GM12878 (cell line): ENCODE measurements around the gene FTO. TPM values are rescaled to one million over a fixed set of nuclear protein-coding genes. Genes with fewer than 3 reads are reported as not detected.

ENCODE experiments used
- ATAC-seq: fragments of 200-7000 bp; cut with Tn5 transposase; 3 replicates; pipeline ENCODE4 v1.9.1; 2020; ENCODE audit warnings: mild to moderate bottlenecking, moderate library complexity
- BruUV-seq: library from RNA; stranded (reverse); fragments of 400-500 nt; replicated peaks from 2 replicates; lab custom pipeline; 2021; lab: Mats Ljungman, UMichigan
- CTCF ChIA-PET: fragments of 300-600 bp; sonication (Branson Sonifier 250); formaldehyde crosslinking; extraction: SDS; loops from one replicate; lab custom pipeline; 2021; ENCODE audit warnings: inconsistent platforms; lab: Yijun Ruan, JAX
- POLR2A ChIA-PET: fragments of 350-600 bp; formaldehyde crosslinking; extraction: SDS; loops from one replicate; lab custom pipeline; 2021; ENCODE audit warnings: inconsistent platforms; lab: Charles Lee
- RAD21 ChIA-PET: fragments of 300-600 bp; sonication (Branson Sonifier 250); formaldehyde crosslinking; loops from one replicate; lab custom pipeline; 2023; ENCODE audit warnings: antibody characterized with exemption; ENCODE audit not compliant: unreplicated experiment; lab: Charles Lee
- SMC1A ChIA-PET: fragments of 300-600 bp; sonication (Branson Sonifier 250); formaldehyde crosslinking; loops from one replicate; lab custom pipeline; 2023; ENCODE audit not compliant: unreplicated experiment, uncharacterized antibody; lab: Charles Lee
- DNase-seq: peaks from one replicate; pipeline ENCODE4 v3.0.0-alpha.2; 2011; ENCODE audit warnings: low read depth, low spot score
- FAIRE-seq: peaks from 3 replicates; lab custom pipeline; 2011; peaks lifted over from hg19 to GRCh38; lab: Jason Lieb, UNC
- H2AFZ ChIP-seq: 2 replicates; pipeline ENCODE4 v1.6.0; 2011; ENCODE audit warnings: low read depth, low read length, control low read depth; ENCODE audit not compliant: control insufficient read depth
- H3K27ac ChIP-seq: 2 replicates; pipeline ENCODE4 v1.5.1; 2011; ENCODE audit warnings: control low read depth; ENCODE audit not compliant: control insufficient read depth, insufficient read depth
- H3K27me3 ChIP-seq, 2 experiments: replicated peaks in 1 of 2; 2 replicates each; pipeline versions ENCODE4 v1.6.0 to v1.6.1; 2011; ENCODE audit warnings: low read length in 1 of 2; ENCODE audit not compliant: control insufficient read depth in 2 of 2, insufficient read depth in 2 of 2
- H3K36me3 ChIP-seq, 2 experiments: 2 replicates each; pipeline ENCODE4 v1.5.1; 2011; ENCODE audit warnings: low read length in 1 of 2; ENCODE audit not compliant: control insufficient read depth in 2 of 2, insufficient read depth in 2 of 2
- H3K4me1 ChIP-seq: 2 replicates; pipeline ENCODE4 v1.6.1; 2011; ENCODE audit warnings: mild to moderate bottlenecking, low read length, moderate library complexity, mixed read lengths; ENCODE audit not compliant: control insufficient read depth, insufficient read depth
- H3K4me2 ChIP-seq: 2 replicates; pipeline ENCODE4 v1.6.0; 2011; ENCODE audit warnings: control low read depth; ENCODE audit not compliant: control insufficient read depth, insufficient read depth
- H3K4me3 ChIP-seq: fragments of 200-600 bp; sonication (generic); 2 replicates; pipeline ENCODE4 v1.5.1; 2016
- H3K79me2 ChIP-seq: 2 replicates; pipeline ENCODE4 v1.6.0; 2011; ENCODE audit warnings: low read length; ENCODE audit not compliant: control insufficient read depth, insufficient read depth
- H3K9ac ChIP-seq: 2 replicates; pipeline ENCODE4 v1.8.0; 2011; ENCODE audit warnings: low read length, control low read depth, mixed read lengths; ENCODE audit not compliant: control insufficient read depth, insufficient read depth
- H3K9me3 ChIP-seq: replicated peaks from 3 replicates; pipeline ENCODE4 v1.5.1; 2011; ENCODE audit warnings: mild to moderate bottlenecking, low read length; ENCODE audit not compliant: control insufficient read depth, insufficient read depth
- H4K20me1 ChIP-seq: 2 replicates; pipeline ENCODE4 v1.6.0; 2011; ENCODE audit not compliant: control insufficient read depth, insufficient read depth
- ESRRA ChIP-seq: IDR thresholded peaks from 2 replicates; pipeline ENCODE4 v1.6.1; 2012; ENCODE audit warnings: mild to moderate bottlenecking, low read length, improper control_type of control experiment
- PBX3 ChIP-seq: IDR thresholded peaks from 2 replicates; pipeline ENCODE4 v1.6.1; 2011; ENCODE audit warnings: mild to moderate bottlenecking, low read depth, low read length, moderate library complexity; ENCODE audit not compliant: insufficient replicate concordance
- SKIL ChIP-seq: fragments of 450-650 bp; IDR thresholded peaks from 2 replicates; pipeline ENCODE4 v1.6.1; 2017; ENCODE audit warnings: mild to moderate bottlenecking, low read depth, inconsistent platforms; ENCODE audit not compliant: poor library complexity, severe bottlenecking
- SREBF1 ChIP-seq: IDR thresholded peaks from 2 replicates; pipeline ENCODE4 v1.6.1; 2012; ENCODE audit warnings: mild to moderate bottlenecking, low read length
- TAF1 ChIP-seq: IDR thresholded peaks from 2 replicates; pipeline ENCODE4 v1.6.1; 2011; ENCODE audit warnings: mild to moderate bottlenecking, low read depth, low read length, borderline replicate concordance
- WRNIP1 ChIP-seq: IDR thresholded peaks from 2 replicates; pipeline ENCODE4 v1.6.1; 2011; ENCODE audit warnings: low read depth, low read length, improper control_type of control experiment, borderline replicate concordance
- ZBTB11 ChIP-seq: fragments of 450-650 bp; formaldehyde crosslinking; IDR thresholded peaks from 2 replicates; pipeline ENCODE4 v1.5.0; 2022; ENCODE audit warnings: mild to moderate bottlenecking, missing genetic modification characterization
- ZBTB33 ChIP-seq: fragments of 450-650 bp; IDR thresholded peaks from 2 replicates; pipeline ENCODE4 v1.6.1; 2017; ENCODE audit warnings: mild to moderate bottlenecking
- ZBTB4 ChIP-seq: fragments of 450-650 bp; formaldehyde crosslinking; IDR thresholded peaks from 2 replicates; pipeline ENCODE4 v1.4.0; 2022; ENCODE audit warnings: mild to moderate bottlenecking, moderate library complexity
- WGBS: methylation state at CpG from one replicate; pipeline ENCODE4 v1.1.6; 2016; ENCODE audit warnings: low lambda C conversion rate; ENCODE audit not compliant: insufficient replicate concordance, insufficient coverage; ENCODE audit errors: missing lambda C conversion rate; 5-methylcytosine and 5-hydroxymethylcytosine counted together
- in situ Hi-C: fragments of 300-500 bp; cut with MboI; formaldehyde crosslinking; loops from 9 replicates; pipeline ENCODE4 v1.14.3; 2018; ENCODE audit warnings: mixed read lengths
- intact Hi-C: fragments of 100-400 bp; cut with micrococcal nuclease; formaldehyde crosslinking; loops from one replicate; pipeline ENCODE4 v1.14.2; 2022; ENCODE audit not compliant: unreplicated experiment
- polyA plus RNA-seq, 11 experiments: library from polyadenylated mRNA; depleted of rRNA in 4 of 11; unstranded in 6 of 11; stranded (reverse) in 5 of 11; fragments of >200 nt; fragmentation: Nextera tagmentation in 4 of 11; fragmentation: Illumina TruSeq in 1 of 11; extraction: Ambion mirVana in 4 of 11; extraction: Trizol in 1 of 11; gene quantifications; 1 replicate in 1 of 11; 2 replicates in 10 of 11; pipeline versions ENCODE4 v1.2.1 to v1.2.3, GENCODE V29; 2011 to 2016; ENCODE audit warnings: inconsistent platforms in 2 of 11, missing spikeins in 2 of 11, low read depth in 1 of 11
- total RNA-seq, 4 experiments: library from RNA; depleted of rRNA in 3 of 4; stranded (reverse); fragments of >200 nt in 3 of 4; fragmentation: Illumina TruSeq in 1 of 4; extraction: Trizol in 1 of 4; gene quantifications; 2 replicates each; pipeline versions ENCODE4 v1.2.1 to v1.2.3, GENCODE V29; 2013 to 2021

FTO gene
- total and polyA plus RNA-seq, 10 of the 15 experiments (the other 5 are each of a cell fraction or from before 2014, with no cell fraction given): 20.1 to 55.0 (median 47.0) TPM

GRCh38 chr16:53787423-53787822, 83.5 kb downstream of the FTO start:
- no peaks in the 10 kb centered on the region for H3K9me3 ChIP-seq
- in situ Hi-C loops (no loop called here), intact Hi-C loops (no loop called here)
- no peak overlapping the region for H3K27ac ChIP-seq
- no TSS peak for BruUV-seq
- no peak for ATAC-seq
- RAD21 ChIA-PET: no interaction called here
- SMC1A ChIA-PET: no interaction called here
- no peaks in the 10 kb centered on the region for H3K4me1 ChIP-seq
- H3K27me3 ChIP-seq: no peaks in the 10 kb centered on the region
- no peak for FAIRE-seq
- H3K36me3 ChIP-seq: no peaks in the 10 kb centered on the region
- H3K79me2 ChIP-seq: no peaks in the 10 kb centered on the region
- no peak overlapping the region for H3K4me2 ChIP-seq
- 100% methylated on average over 2 of the region's 2 CpGs for WGBS
- DNase-seq: no peak
- CTCF ChIA-PET: no interaction called here
- no peaks in the 10 kb centered on the region for H4K20me1 ChIP-seq
- no peak overlapping the region for H2AFZ ChIP-seq
- no peak overlapping the region for H3K4me3 ChIP-seq
- no peak overlapping the region for H3K9ac ChIP-seq
- TF ChIP-seq ESRRA (no peak), TAF1 (no peak), WRNIP1 (no peak), ZBTB33 (no peak), ZBTB4 (CRISPR knock-in tag) (no peak), PBX3 (no peak), SKIL (no peak), SREBF1 (no peak), ZBTB11 (CRISPR knock-in tag) (no peak)
- POLR2A ChIA-PET: no interaction called here
